HCT116 (cell line): ENCODE measurements around the gene OR5B2.

Experiments
- EZH2phosphoT487 ChIP-seq: fragments of 200-600 bp; IDR thresholded peaks from 2 replicates; pipeline ENCODE4 v1.6.1; 2018; ENCODE audit warnings: antibody characterized with exemption, borderline replicate concordance
- POLR2A ChIP-seq: IDR thresholded peaks from 2 replicates; pipeline ENCODE4 v1.7.0; 2011; ENCODE audit warnings: borderline replicate concordance; ENCODE audit not compliant: insufficient read depth, insufficient read length; ENCODE audit errors: extremely low read depth
- POLR2AphosphoS5 ChIP-seq: IDR thresholded peaks from 2 replicates; pipeline ENCODE4 v1.6.1; 2011; ENCODE audit warnings: mild to moderate bottlenecking, low read depth, low read length, moderate library complexity
- RAD21 ChIP-seq: IDR thresholded peaks from 2 replicates; pipeline ENCODE4 v1.6.1; 2012; ENCODE audit warnings: low read depth, mild to moderate bottlenecking
- YY1 ChIP-seq: IDR thresholded peaks from 2 replicates; pipeline ENCODE4 v1.6.1; 2011; ENCODE audit warnings: low read length, low read depth, moderate library complexity, mild to moderate bottlenecking; ENCODE audit not compliant: insufficient replicate concordance; ENCODE audit errors: extremely low read depth
- ZNF274 ChIP-seq: fragments of 200-500 bp; sonication (Bioruptor generic); IDR thresholded peaks from 2 replicates; pipeline ENCODE4 v1.6.1; 2014; ENCODE audit warnings: mild to moderate bottlenecking, low read depth, low read length, inconsistent platforms
- TF ChIP-seq, protein P1 (sequence below), 3 experiments: fragments of 200-600 bp in 1 of 3; sonication (generic) in 1 of 3; IDR thresholded peaks in 2 of 3; conservative IDR thresholded peaks in 1 of 3; 2 replicates each; pipeline ENCODE4 v1.5.1; 2012 to 2017; ENCODE audit warnings: low read depth in 2 of 3, low read length in 2 of 3, antibody characterized with exemption in 1 of 3, borderline replicate concordance in 1 of 3, control low read depth in 1 of 3, mild to moderate bottlenecking in 1 of 3, mixed read lengths in 1 of 3, mixed run types in 1 of 3, moderate library complexity in 1 of 3; ENCODE audit not compliant: insufficient read depth in 1 of 3

DNA sequence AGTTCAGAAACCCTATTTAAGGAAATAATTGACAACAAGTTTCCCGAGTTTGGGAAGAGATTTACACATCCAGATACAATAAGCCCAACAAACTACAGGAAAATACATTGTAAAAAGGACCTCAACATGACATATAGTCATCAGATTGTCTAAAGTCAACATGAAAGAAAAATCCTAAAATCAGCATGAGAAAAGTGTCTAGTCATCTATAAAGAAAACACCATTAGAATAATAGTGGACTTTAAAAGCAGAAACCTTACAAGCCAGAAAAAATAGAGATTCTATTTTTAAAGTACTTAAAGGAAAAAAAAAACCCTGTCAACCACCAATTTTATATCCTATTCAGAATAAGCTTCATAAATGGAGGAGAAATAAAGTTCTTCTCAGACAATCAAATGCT lies 1.4 kb upstream of the OR5B2 start:
- TF ChIP-seq, protein P1, sequence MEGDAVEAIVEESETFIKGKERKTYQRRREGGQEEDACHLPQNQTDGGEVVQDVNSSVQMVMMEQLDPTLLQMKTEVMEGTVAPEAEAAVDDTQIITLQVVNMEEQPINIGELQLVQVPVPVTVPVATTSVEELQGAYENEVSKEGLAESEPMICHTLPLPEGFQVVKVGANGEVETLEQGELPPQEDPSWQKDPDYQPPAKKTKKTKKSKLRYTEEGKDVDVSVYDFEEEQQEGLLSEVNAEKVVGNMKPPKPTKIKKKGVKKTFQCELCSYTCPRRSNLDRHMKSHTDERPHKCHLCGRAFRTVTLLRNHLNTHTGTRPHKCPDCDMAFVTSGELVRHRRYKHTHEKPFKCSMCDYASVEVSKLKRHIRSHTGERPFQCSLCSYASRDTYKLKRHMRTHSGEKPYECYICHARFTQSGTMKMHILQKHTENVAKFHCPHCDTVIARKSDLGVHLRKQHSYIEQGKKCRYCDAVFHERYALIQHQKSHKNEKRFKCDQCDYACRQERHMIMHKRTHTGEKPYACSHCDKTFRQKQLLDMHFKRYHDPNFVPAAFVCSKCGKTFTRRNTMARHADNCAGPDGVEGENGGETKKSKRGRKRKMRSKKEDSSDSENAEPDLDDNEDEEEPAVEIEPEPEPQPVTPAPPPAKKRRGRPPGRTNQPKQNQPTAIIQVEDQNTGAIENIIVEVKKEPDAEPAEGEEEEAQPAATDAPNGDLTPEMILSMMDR (IDR thresholded peaks at IDR 0.05 in 2 of 3, conservative IDR thresholded peaks at IDR 0.05 in 1 of 3; ENCODE audit: borderline replicate concordance in 1 of 3, insufficient read depth in 1 of 3, low read depth in 2 of 3, low read length in 2 of 3): no peak
- TF ChIP-seq POLR2A: no peak
- no peak for TF ChIP-seq ZNF274
- TF ChIP-seq EZH2phosphoT487: no peak
- no peak for TF ChIP-seq POLR2AphosphoS5
- TF ChIP-seq RAD21: no peak
- TF ChIP-seq YY1: no peak
